Activated CD4-positive, alpha-beta T cell treated with anti-CD3 and anti-CD28 coated beads for 24 hours (primary cell): ENCODE measurements around the gene ROPN1.

Experiments
- DNase-seq, 2 donors: peaks; one replicate each; pipeline ENCODE4 v3.0.0-alpha.2; 2020; ENCODE audit warnings: low read depth in 2 of 2

The ROPN1 gene

GRCh38 chr3:123949641-123950040 is 42.3 kb downstream of the ROPN1 start:
- no peak for DNase-seq

DNA sequence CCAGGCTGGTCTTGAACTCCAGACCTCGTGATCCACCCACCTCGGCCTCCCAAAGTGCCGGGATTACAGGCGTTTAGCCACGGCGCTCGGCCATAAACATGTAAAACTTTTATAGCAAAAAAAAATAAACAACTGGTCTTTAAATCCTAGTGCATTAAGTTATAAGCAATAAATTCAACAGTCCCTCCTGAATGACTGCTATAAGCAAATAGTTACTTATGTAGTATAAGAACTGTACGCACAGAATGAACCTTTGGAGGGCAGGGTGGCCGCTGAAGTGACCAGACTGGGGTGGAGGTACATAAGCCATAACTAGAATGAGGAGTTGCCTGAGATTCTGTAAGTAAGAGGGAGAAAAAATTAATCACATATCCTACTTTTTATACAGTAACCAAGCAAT is 43.5 kb downstream of the ROPN1 start:
- DNase-seq, result no peak

- DNase-seq, result no peak
Measured at GRCh38 chr3:123947482-123947881, 44.4 kb downstream of the ROPN1 start.

DNA sequence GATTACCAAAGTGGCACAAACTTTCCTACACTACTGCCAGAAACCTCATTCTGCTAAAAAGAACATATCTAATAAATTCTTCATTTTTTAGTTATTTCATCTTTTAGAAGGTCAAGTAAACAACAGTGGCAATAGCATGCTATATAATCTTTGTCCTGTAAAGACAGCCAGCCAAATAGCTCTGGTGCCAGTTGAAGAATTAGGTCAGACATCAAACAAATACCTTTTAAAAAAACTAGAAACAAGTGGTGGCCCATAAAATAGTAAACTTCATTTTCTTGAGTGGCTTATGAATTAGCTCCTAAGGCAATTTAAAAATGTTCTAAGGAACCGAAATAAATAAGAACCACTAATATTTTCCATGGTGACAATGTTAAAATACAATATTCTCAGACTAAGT is 50.4 kb downstream of the ROPN1 start:
- DNase-seq, result no peak

GRCh38 chr3:123941121-123941520 is 50.8 kb downstream of the ROPN1 start:
- DNase-seq, result no peak

GRCh38 chr3:123939706-123940105 is 52.2 kb downstream of the ROPN1 start:
- DNase-seq, result no peak

GRCh38 chr3:123936400-123936799 is 55.5 kb downstream of the ROPN1 start:
- no peak for DNase-seq

- no peak for DNase-seq
Measured at GRCh38 chr3:123935830-123936229, 56.1 kb downstream of the ROPN1 start.

DNA sequence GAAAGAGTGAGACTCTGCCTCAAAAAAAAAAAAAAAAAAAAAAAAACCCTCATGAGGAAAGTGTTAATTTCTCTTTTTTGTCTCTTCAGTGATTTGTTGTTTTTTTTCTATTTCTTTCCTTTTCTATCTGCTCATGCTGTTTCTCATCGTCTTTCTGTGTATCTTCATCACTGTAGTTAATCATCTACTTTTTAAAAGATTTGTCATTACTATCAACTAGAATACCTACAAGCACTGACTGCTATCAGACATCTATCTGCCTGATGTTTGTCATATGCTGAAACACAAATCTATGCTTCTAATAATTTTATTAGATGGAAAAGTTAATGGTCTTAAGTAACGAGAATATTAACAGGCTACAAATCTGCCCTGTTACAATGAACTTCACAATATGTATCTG is 57.7 kb downstream of the ROPN1 start:
- DNase-seq, result no peak

GRCh38 chr3:123930445-123930844 is 61.5 kb downstream of the ROPN1 start:
- no peak for DNase-seq

- DNase-seq, result no peak
Measured at GRCh38 chr3:123929325-123929724, 62.6 kb downstream of the ROPN1 start.

- DNase-seq, result no peak
Measured at GRCh38 chr3:123926396-123926795, 65.5 kb downstream of the ROPN1 start.

- no peak for DNase-seq
Measured at GRCh38 chr3:123920868-123921267, 71.1 kb downstream of the ROPN1 start.

DNA sequence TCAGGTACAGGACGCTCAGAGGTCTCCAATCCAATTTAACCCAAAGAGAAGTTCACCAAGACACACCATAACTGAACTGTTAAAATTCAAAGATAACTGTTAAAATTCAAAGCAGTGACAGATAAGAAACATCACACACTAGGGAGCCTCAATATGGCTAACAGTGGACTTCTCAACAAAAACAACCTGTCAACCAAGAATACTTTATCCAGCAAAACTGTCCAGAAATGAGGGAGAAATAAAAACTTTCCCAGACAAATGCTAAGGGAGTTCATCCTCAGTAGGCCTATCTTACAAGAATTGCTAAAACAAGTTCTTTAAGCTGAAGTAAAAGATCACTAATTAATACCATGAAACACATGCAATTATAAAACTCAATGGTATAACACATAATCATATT is 71.5 kb downstream of the ROPN1 start:
- no peak for DNase-seq

DNA sequence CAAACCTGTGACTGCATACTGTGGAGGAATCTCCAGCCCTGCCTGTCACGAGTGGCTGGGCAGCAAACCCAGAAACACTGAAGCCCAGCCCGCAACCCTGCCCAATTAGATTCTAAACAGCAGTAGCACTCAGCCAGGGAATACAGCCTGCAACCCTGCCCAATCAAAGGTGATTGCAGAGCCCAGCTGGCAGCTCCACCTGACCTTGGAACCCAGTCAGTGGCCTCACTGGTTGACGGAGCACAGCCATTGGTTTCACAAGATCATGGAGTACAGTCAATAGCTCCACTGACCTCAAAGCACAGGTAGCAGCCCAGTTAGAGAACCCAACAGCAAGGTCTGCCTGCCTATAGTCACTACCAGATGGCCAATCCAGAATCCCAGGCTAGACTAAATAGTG is 72.6 kb downstream of the ROPN1 start:
- no peak for DNase-seq
